Activated CD4-positive, alpha-beta T cell treated with anti-CD3 and anti-CD28 coated beads, Interleukin-2, amount 50 U/mL, for 1 hour (primary cell): ENCODE results near the gene CCDC73.

Experiments used
- DNase-seq: peaks from one replicate; pipeline ENCODE4 v3.0.0-alpha.2; 2020

The CCDC73 gene

DNA sequence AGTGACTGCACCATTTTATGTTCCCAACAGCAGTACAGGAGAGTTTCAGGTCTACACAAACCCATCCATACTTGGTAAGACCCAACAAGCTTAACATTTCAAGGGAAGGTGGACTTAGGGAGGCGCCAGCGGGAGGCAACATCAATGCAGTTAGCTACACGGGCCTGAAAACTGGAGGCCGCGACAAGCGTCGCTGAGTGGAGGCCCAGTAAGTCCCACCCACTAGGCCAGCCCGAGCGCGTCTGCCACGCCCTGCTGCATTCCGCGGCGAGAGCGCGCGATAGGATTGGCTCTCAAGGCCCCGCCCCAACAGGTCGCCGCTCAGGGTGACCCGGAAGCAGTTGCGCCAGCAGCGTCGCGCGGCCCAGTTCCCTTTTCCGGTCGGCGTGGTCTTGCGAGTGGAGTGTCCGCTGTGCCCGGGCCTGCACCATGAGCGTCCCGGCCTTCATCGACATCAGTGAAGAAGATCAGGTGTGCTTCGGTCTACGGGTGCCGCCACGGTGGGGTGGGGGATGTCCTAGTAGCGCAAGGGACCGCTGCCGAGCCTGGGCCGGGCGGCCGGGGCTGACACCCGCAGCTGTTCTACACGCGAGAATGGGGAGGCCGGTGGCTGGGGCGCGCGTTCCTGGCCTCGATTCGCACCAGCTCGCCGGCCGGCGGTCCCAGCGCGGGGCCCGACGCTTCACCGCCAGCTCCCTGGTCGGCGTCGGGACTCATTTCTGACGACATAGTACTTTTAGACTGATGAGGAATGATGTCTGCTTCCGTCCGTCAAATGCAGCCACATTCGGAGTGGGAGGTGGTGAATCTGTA, 210.8 kb downstream of the CCDC73 start, which contains the start of gene EIF3M:
TSS of gene EIF3M (plus strand) at position 373 of the 813 bp plus-strand sequence. CDS start at position 430, 57 bp downstream.
- peak; percentile 94 for DNase-seq

DNA sequence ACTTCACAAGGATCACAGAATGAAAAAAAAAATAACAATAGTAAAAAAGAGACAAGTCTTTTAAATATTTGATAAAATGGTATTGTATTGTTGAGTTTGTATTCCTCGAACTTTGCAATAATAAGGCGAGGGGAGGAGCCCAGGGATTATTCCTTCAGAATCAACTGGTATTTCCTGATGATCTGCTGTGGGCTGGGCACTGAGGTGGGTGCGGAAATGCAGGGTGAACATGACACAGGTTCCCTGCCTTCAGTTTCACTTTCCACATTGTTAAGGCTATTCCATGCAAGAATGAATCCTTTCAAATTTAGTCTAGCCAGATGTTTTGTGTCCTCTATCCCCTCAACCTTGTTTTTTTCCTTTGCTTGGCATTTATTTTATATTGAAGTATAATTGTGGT, 212.9 kb downstream of the CCDC73 start:
- no peak for DNase-seq

- no peak for DNase-seq
These were observed 213.5 kb downstream of the CCDC73 start for GRCh38 chr11:32580967-32581366.

GRCh38 chr11:32576456-32576855, 218.0 kb downstream of the CCDC73 start:
- DNase-seq, result no peak

GRCh38 chr11:32575070-32575469, 219.4 kb downstream of the CCDC73 start:
- DNase-seq, result no peak

DNA sequence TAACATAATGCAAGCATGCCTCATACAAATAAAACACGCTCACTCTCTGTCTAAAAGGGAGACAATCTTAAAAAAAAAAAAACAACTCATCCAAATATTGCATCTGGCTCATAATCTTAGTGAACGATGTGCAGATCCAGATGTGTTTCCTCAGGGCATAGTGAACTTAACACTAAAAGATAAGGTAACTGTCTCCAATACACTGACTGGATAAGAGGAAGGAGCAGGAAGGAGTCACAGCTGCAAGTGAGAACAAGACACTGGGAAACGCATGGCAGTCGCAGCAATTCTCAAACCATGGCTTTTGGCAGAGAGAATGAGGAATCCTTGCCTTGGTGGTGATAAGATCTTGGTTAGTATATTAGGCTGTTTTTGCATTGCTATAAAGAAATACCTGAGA, 220.0 kb downstream of the CCDC73 start:
- DNase-seq, result no peak

GRCh38 chr11:32573228-32573627, 221.2 kb downstream of the CCDC73 start:
- DNase-seq, result no peak

GRCh38 chr11:32571039-32571438, 223.4 kb downstream of the CCDC73 start:
- no peak for DNase-seq

DNA sequence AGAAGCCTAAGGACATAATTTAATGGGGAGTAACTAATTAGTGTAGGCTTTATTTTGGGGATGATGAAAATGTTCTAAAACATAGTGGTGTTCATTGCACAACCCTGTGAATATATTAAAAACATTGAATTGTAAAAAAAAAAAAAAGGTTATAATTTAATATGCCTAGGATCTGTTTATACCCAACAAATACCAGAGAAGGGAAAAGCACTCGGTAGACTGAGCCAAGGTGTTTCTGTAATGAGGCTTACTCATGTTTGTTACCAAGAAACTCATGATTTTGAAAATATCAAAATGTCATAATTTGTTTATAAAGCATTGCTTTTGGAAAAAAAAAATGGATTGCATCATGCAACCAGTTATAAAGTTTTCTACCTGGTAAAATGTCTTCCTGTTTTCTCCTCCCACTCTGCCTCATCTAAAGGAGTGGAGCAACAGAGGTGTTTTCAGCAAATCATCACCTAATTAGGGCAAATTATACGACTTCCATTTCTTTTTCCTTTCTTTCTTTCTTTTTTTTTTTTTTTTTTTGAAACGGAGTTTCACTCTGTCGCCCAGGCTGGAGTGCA, 225.1 kb downstream of the CCDC73 start:
- DNase-seq, result no peak

GRCh38 chr11:32567154-32567553, 227.3 kb downstream of the CCDC73 start:
- DNase-seq, result no peak

- DNase-seq, result no peak
These were observed 227.9 kb downstream of the CCDC73 start for GRCh38 chr11:32566517-32566916.

GRCh38 chr11:32563600-32563959, 230.9 kb downstream of the CCDC73 start:
- DNase-seq, result no peak

DNA sequence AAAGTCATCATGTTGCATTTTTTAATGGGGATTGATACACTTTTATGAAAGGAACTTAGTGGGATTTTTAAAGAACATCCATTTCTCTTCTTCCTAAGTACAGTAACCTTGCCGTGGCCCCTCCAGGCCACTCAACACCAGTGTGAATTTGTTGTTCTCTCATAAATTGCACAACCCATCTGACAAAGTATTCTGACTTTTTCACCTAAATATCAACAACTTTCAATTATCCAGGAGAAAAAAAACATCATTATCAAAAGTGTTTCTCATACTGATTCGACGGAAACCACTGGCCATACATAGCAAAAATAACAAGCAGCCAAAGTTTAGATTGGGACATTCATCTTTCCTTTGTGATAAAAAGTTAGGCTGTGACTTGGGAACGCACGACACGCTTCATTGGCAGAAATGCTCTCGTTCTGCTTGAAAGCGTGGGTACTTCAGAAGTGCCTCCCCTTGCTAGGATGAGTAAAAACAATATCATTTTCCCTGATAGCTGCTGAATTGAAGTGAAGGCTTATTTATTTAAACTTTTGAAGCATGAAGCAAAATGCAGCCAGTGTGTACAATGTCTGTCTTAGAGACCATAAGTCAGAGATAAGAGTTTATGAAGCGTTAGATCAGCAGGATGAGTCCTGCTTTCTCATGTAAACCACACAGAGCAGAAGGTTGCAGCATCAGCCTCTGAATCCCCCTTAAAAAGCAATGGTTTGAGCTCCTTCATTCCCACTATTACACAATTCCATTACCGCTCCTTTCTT, 231.4 kb downstream of the CCDC73 start:
- DNase-seq, result no peak

GRCh38 chr11:32561835-32562234, 232.6 kb downstream of the CCDC73 start:
- no peak for DNase-seq

DNA sequence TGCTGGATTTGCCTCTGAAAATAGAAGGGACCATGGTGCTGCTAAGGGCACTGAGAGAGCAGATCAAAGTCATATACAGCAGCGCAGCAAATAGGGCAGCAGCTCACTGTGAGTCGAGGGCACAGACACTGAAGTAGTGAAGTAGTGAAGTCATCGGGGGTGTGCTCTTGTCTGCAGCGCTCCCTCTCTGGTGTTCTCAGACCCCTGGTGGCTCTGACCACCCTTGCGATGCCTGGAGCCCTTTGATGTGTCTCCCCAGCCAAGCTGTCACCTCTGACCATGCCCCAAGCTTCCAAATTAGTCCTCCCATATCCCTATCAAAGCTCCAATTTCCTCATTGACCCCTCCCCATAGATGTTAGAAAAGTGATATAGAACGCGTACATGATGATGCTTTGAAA, 238.6 kb downstream of the CCDC73 start:
- no peak for DNase-seq

GRCh38 chr11:32555091-32555490, 239.4 kb downstream of the CCDC73 start:
- DNase-seq, result no peak
